HG02610 (cell line): Measurements from ENCODE around the gene THADA.
A peak's percentile ranks its signal among the peaks of the same experiment; 100 is the strongest.
"Not testable (repeated sequence)": the region's sequence is repeated elsewhere in the genome, so short reads cannot be mapped to it uniquely, and the experiment has no call there.

Experiments
- ATAC-seq: cut with Tn5 transposase; IDR thresholded peaks from one replicate; pipeline ENCODE4 v1.9.1; 2021; ENCODE audit warnings: mild to moderate bottlenecking, moderate library complexity; ENCODE audit not compliant: unreplicated experiment

Gene THADA

GRCh38 chr2:43467891-43468290 lies 127.9 kb downstream of the THADA start:
- no peak for ATAC-seq

GRCh38 chr2:43465234-43465633 lies 130.6 kb downstream of the THADA start:
- ATAC-seq, result no peak

- ATAC-seq, result no peak
Measured at GRCh38 chr2:43464590-43464989, 131.2 kb downstream of the THADA start.

GRCh38 chr2:43462866-43463641 lies 132.8 kb downstream of the THADA start:
- ATAC-seq, result no peak

- ATAC-seq, result peak; percentile 87
Measured at GRCh38 chr2:43461453-43462073, 134.3 kb downstream of the THADA start.

GRCh38 chr2:43460611-43461365 lies 135.1 kb downstream of the THADA start:
- ATAC-seq, result no peak

- no peak for ATAC-seq
Measured at GRCh38 chr2:43460174-43460546, 135.7 kb downstream of the THADA start.

- no peak for ATAC-seq
Measured at GRCh38 chr2:43459446-43460173, 136.2 kb downstream of the THADA start.

GRCh38 chr2:43458014-43458628 lies 137.7 kb downstream of the THADA start:
- ATAC-seq, result no peak

GRCh38 chr2:43455731-43456642 lies 139.9 kb downstream of the THADA start:
- peak; percentile 61 for ATAC-seq

GRCh38 chr2:43455296-43455695 lies 140.5 kb downstream of the THADA start:
- no peak for ATAC-seq

- no peak for ATAC-seq
Measured at GRCh38 chr2:43454791-43455190, 141.0 kb downstream of the THADA start.

- ATAC-seq, result no peak
Measured at GRCh38 chr2:43453179-43454170, 142.4 kb downstream of the THADA start.

- ATAC-seq, result no peak
Measured at GRCh38 chr2:43452318-43452731, 143.5 kb downstream of the THADA start.

GRCh38 chr2:43450617-43451016 lies 145.2 kb downstream of the THADA start:
- ATAC-seq, result no peak

- no peak for ATAC-seq
Measured at GRCh38 chr2:43448822-43449110, 147.1 kb downstream of the THADA start.

GRCh38 chr2:43448011-43448821 lies 147.6 kb downstream of the THADA start:
- no peak for ATAC-seq

GRCh38 chr2:43446755-43447154 lies 149.1 kb downstream of the THADA start:
- ATAC-seq, result not testable (repeated sequence)
